ENCODE results near the gene PDE4D.

GRCh38 chr5:59905188-59905587, 11.7 kb upstream of the PDE4D start:
- no peak for TF ChIP-seq REST (IDR thresholded peaks at IDR 0.05; ENCODE audit: insufficient read depth in 1 of 2, low read depth in 2 of 2, low read length in 2 of 2)
- no peak for TF ChIP-seq SIN3A (IDR thresholded peaks at IDR 0.05; ENCODE audit: borderline replicate concordance, insufficient read depth, low read length)
- TF ChIP-seq POLR2AphosphoS5 (IDR thresholded peaks at IDR 0.05; ENCODE audit: low read depth, low read length) = no peak
- TF ChIP-seq TAF1 (IDR thresholded peaks at IDR 0.05; ENCODE audit: borderline replicate concordance, insufficient read depth, low read length) = no peak
- no peak for TF ChIP-seq FOXP2 (optimal IDR thresholded peaks at IDR 0.05; ENCODE audit: borderline replicate concordance, extremely low read depth, extremely low read length, insufficient read depth)
